Activated naive CD4-positive, alpha-beta T cell treated with anti-CD3 and anti-CD28 coated beads, Interleukin-2, amount 10 ng/mL, durations not matched to agents 7 days and 5 days (primary cell): ENCODE measurements around the gene IGF1R.

Experiments
- CTCF ChIA-PET: fragments of 350-600 bp; sonication (Branson Sonifier 250); formaldehyde crosslinking; loops from one replicate; lab custom pipeline; 2021; ENCODE audit warnings: antibody characterized with exemption; lab: Charles Lee
- DNase-seq: peaks from one replicate; pipeline ENCODE4 v3.0.0-alpha.2; 2020
- H3K27ac Mint-ChIP-seq: one replicate; pipeline ENCODE4 v1.8.0; 2021; ENCODE audit warnings: mild to moderate bottlenecking, moderate library complexity, mixed read lengths
- H3K27me3 Mint-ChIP-seq: one replicate; pipeline ENCODE4 v1.8.0; 2021; ENCODE audit warnings: mild to moderate bottlenecking, mixed read lengths
- H3K36me3 Mint-ChIP-seq: one replicate; pipeline ENCODE4 v1.8.0; 2021; ENCODE audit warnings: mixed read lengths
- H3K4me1 Mint-ChIP-seq: one replicate; pipeline ENCODE4 v1.8.0; 2021; ENCODE audit warnings: mixed read lengths
- H3K4me3 Mint-ChIP-seq: one replicate; pipeline ENCODE4 v1.8.0; 2021; ENCODE audit warnings: mild to moderate bottlenecking, moderate library complexity, mixed read lengths
- H3K9me3 Mint-ChIP-seq: one replicate; pipeline ENCODE4 v1.8.0; 2021; ENCODE audit warnings: mixed read lengths

IGF1R gene

DNA sequence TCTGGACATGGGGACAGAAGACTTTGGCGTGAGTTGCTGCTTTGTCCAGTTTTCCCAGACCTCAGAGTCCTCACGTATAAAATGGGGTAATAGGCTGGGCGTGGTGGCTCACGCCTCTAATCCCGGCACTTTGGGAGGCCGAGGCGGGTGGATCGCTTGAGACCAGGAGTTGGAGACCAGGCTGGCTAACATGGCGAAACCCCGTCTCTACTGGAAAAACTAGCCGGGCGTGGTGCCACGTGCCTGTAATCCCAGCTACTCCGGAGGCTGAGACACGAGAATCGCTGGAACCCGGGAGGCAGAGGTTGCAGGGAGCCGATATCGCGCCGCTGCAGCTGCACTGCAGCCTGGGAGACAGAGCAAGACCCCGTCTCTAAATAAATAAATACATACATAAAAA is 22.7 kb upstream of the IGF1R start:
- CTCF ChIA-PET = no interaction called here
- H3K27me3 Mint-ChIP-seq = peaks cover 24% of the 10 kb centered on the region
- H3K4me1 Mint-ChIP-seq = no peaks in the 10 kb centered on the region

DNA sequence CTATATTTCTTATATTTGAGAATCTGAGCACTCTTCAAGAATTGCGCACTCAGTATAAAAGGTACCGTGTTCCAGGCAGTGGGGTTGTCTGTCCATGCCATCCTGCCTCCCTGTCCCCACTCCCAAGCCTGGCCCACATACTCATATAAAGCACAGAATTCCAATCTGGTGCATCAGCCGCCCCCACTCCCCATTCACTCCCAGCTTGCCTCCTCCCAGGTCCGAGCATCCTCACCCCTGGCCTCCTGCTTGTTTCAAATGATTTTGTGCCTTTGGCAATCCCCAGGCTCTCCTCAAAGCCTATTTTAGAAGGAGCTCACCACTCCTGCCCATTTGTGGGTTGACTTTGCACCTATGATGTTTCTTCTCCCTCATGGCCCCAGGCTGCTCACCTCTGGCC is 22.2 kb upstream of the IGF1R start:
- Mint-ChIP-seq H3K27ac (no peak overlapping the region), H3K4me3 (no peak overlapping the region), H3K27me3 (peaks cover 24% of the 10 kb centered on the region), H3K36me3 (no peaks in the 10 kb centered on the region), H3K9me3 (no peaks in the 10 kb centered on the region), H3K4me1 (no peaks in the 10 kb centered on the region)
- no peak for DNase-seq
- CTCF ChIA-PET = no interaction called here

More for the DNA sequence above, 22.7 kb upstream of the IGF1R start:
- DNase-seq = no peak
- Mint-ChIP-seq H3K4me3 (no peak overlapping the region), H3K36me3 (no peaks in the 10 kb centered on the region), H3K9me3 (no peaks in the 10 kb centered on the region), H3K27ac (no peak overlapping the region)

DNA sequence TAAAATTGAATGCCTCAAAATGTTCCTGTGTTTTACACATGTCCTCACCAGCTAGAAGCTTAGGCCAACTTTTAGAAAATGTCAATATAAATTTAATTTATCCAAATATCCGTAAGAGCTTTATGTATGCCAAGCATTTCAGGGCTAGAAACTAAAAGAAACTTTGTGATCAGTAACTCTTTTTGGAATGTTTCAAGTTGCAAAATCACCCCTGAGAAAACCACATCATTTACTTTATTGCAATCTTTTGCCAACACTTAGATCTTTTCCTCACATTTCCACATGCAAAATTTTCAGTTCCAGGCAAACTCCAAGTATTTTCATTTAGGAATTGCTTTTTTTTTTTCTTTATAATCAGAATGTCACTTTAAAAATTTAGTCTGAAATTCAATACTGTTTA is 20.1 kb upstream of the IGF1R start:
- no peaks in the 10 kb centered on the region for H3K9me3 Mint-ChIP-seq
- no peaks in the 10 kb centered on the region for H3K4me1 Mint-ChIP-seq
- CTCF ChIA-PET = interaction anchor here (1.1 to 1.6 kb wide), 3 partner anchors 19 to 109 kb away, joined by 3 to 5 read pairs (median 3); no protein-coding TSS in a partner anchor
- H3K27ac Mint-ChIP-seq = no peak overlapping the region
- H3K36me3 Mint-ChIP-seq = no peaks in the 10 kb centered on the region
- no peak for DNase-seq
- H3K27me3 Mint-ChIP-seq = peaks cover 32% of the 10 kb centered on the region
- no peak overlapping the region for H3K4me3 Mint-ChIP-seq

DNA sequence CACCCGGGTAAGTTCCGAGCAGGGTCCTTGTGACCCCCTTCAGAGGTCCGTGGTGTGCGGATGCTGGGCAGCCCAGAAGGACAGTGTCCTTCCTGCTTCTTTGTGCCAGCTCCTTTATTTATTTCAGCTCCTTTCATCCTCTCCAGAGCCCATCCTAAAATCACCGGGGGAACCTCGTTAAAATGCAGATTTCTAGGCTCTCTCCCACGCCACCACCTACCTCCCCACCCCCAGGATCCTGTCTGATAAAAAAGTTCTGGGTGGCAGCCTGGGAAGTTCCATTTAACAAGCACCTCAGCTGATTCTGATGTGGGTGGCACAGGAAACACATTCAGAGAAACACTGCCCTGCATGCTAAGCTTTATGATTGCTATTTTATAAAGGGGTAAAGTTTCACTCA is 12.5 kb upstream of the IGF1R start:
- peaks cover 11% of the 10 kb centered on the region for H3K4me1 Mint-ChIP-seq
- no peaks in the 10 kb centered on the region for H3K36me3 Mint-ChIP-seq
- peaks cover 32% of the 10 kb centered on the region for H3K27me3 Mint-ChIP-seq
- H3K27ac Mint-ChIP-seq = no peak overlapping the region
- peak; percentile 22 for DNase-seq
- no peaks in the 10 kb centered on the region for H3K9me3 Mint-ChIP-seq
- CTCF ChIA-PET = interaction anchor here (0.6 to 2.1 kb wide), 3 partner anchors 11 to 134 kb away, joined by 3 to 5 read pairs (median 4); no protein-coding TSS in a partner anchor
- no peak overlapping the region for H3K4me3 Mint-ChIP-seq

DNA sequence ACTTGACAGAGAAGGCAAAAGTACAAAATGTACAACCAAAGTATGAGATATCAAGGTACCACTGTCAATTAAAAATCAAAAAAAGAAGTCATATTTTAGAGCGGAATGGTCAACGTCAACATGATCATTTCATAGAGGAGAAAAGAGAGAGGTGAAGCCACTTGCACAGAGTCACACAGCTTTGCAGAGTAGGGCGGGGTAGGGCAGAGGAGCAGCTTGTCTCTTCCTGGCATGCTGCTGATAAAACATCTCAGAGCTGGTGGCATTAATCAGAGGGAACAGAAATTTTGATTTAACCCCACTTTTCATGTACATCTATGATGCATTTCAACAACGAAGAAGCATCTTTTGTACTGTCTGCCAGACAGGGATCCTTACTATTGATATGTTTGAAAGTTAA is 5.2 kb upstream of the IGF1R start:
- no peak overlapping the region for H3K4me3 Mint-ChIP-seq
- H3K27ac Mint-ChIP-seq = no peak overlapping the region
- CTCF ChIA-PET = interaction anchor here (0.9 to 6.8 kb wide), 2 partner anchors 123 to 432 kb away, joined by 3 to 64 read pairs; no protein-coding TSS in a partner anchor
- H3K27me3 Mint-ChIP-seq = peaks cover 13% of the 10 kb centered on the region
- H3K36me3 Mint-ChIP-seq = no peaks in the 10 kb centered on the region
- DNase-seq = no peak
- no peaks in the 10 kb centered on the region for H3K9me3 Mint-ChIP-seq
- H3K4me1 Mint-ChIP-seq = peaks cover 5% of the 10 kb centered on the region

DNA sequence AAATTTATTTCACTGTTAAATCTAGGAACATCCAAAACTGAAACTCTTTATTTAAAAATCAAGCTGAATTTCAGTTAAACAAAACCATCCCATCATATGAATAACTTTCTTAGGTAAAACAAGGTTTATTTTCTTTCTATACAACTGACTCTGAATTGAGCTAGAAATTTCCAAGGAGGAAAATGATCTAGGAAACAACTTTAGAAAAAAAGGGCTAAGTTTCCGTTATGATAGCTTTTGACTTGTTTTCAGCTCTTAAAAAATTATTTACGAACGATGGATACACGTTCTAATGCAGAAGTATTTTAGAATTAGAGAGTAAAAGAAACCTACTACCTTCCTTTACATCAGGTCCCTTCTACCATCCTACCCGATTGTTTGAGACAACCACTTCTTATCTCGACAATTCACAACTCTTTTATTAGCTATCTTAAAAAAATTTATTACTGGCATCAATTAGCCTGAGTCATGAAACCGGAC is 1.8 kb upstream of the IGF1R start:
- Mint-ChIP-seq H3K27ac (peak overlapping the region; percentile 82), H3K4me1 (peaks cover 19% of the 10 kb centered on the region), H3K4me3 (peak overlapping the region; percentile 76), H3K27me3 (peaks cover 29% of the 10 kb centered on the region), H3K36me3 (no peaks in the 10 kb centered on the region), H3K9me3 (no peaks in the 10 kb centered on the region)
- CTCF ChIA-PET = interaction anchor here (0.5 to 6.8 kb wide), 15 partner anchors 9 to 454 kb away, joined by 3 to 64 read pairs (median 3); no protein-coding TSS in a partner anchor
- no peak for DNase-seq

DNA sequence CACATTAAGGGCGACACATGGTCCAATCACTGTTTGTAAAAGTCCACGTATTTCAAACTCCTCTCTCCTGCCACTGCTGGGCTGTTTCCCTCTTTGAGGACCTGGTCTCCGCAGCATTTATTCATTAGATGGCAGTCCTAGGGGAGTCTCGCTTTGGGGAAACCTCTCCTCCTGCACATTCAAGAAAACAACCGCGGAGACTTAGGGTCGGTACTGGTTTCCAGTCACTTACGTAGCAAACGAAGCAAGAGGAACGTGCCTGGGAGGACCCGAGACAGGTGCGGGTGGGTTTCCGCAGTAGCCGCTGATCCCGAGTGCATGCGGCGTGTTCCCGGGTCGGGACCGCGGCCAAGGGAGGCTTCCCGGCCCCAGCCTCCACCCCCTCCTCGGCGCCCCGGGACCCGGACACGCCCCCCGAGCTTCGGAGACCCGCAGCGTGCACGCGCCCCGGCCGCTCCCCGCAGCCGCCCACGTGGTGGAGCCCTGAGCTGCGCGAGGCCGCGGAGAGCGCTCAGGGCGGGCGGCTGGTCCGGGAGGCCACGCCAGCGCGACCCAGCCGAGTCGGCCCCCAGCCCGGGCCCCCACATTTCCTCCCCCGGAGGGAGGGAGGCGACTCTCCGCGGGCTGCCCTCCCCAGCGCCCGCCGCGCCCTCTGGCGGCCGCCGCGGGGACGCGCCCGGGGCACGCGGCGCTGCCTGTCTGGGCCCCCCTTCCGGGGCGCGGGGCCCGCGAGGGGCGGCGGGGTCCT is 1.1 kb upstream of the IGF1R start:
- Mint-ChIP-seq H3K4me3 (peak overlapping the region; percentile 76), H3K27me3 (peaks cover 35% of the 10 kb centered on the region), H3K4me1 (peaks cover 25% of the 10 kb centered on the region), H3K9me3 (no peaks in the 10 kb centered on the region), H3K27ac (peak overlapping the region; percentile 82), H3K36me3 (no peaks in the 10 kb centered on the region)
- peak; percentile 78 for DNase-seq
- CTCF ChIA-PET = interaction anchor here (0.5 to 6.8 kb wide), 12 partner anchors 9 to 454 kb away, joined by 3 to 64 read pairs (median 4); no protein-coding TSS in a partner anchor

DNA sequence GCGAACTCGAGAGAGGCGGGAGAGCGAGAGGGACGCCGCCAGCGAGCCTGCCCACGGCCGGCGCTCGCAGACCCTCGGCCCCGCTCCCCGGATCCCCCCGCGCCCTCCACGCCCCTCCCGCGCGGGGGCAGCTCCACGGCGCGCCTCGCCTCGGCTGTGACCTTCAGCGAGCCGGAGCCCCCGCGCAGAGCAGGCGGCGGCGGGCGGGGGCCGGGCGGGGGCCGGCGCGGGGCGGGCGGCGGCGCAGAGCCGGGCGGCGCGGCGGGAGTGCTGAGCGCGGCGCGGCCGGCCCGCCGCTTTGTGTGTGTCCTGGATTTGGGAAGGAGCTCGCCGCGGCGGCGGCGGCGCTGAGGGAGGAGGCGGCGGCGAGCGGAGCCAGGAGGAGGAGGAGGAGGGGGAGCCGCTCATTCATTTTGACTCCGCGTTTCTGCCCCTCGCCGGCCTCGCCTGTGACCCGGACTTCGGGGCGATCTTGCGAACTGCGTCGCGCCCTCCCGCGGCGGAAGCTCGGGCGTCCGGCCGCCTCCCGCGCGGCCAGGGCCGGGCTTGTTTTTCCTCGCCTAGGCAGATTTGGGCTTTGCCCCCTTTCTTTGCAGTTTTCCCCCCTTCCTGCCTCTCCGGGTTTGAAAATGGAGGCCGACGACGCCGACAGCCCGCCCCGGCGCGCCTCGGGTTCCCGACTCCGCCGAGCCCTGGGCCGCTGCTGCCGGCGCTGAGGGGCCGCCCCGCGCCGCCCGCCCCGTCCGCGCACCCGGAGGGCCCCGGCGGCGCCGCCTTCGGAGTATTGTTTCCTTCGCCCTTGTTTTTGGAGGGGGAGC is 524 bp downstream of the IGF1R start:
- peaks cover 32% of the 10 kb centered on the region for H3K27me3 Mint-ChIP-seq
- CTCF ChIA-PET = interaction anchor here (1.2 kb wide), 1 partner anchor 129 kb away, joined by 3 read pairs; no protein-coding TSS in a partner anchor

DNA sequence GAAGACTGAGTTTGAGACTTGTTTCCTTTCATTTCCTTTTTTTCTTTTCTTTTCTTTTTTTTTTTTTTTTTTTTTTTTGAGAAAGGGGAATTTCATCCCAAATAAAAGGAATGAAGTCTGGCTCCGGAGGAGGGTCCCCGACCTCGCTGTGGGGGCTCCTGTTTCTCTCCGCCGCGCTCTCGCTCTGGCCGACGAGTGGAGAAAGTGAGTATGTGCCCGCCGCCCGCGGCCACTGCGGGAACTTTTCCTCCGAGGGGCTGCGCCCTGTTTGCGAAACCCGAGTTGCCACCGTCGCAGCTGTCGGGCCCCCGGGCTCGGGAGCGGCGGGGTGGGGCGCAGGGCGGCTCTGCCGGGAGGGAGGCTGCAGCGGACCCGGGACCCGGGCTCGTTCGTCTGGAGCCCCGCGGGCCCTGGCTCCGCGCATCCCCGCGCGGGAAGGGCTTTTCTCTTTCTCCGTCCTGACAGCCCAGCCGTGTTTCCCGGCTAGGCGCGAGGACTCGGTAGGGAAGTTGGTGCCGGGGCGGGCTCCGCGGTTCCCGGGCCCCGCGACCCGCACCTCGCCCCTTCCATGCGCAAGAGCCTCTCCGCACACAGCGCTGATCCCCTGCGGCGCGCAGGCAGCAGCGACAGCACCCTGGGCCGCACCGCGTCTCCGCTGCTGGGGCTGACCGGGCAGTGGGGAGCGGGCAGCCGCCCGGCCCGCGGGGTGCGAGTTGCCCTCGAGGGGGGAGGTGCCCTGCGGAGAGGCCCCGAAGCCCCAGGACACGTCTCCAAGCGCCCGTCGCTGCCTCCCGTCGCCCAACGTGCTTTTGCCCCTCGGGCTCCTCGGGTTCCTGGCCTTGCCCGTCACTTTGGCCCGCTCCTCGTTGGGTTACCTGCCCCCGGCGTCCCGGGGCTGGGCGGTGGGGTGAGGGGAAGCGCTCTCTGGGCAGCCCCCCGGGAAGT is 1.4 kb downstream of the IGF1R start:
- DNase-seq = peak; percentile 64
- CTCF ChIA-PET = interaction anchor here (1.2 kb wide), 1 partner anchor 130 kb away, joined by 3 read pairs; no protein-coding TSS in a partner anchor
- Mint-ChIP-seq H3K4me1 (peaks cover 47% of the 10 kb centered on the region), H3K27ac (peak overlapping the region; percentile 83), H3K36me3 (no peaks in the 10 kb centered on the region), H3K9me3 (no peaks in the 10 kb centered on the region), H3K4me3 (peak overlapping the region; percentile 85), H3K27me3 (peaks cover 31% of the 10 kb centered on the region)

More for the DNA sequence above, 524 bp downstream of the IGF1R start:
- Mint-ChIP-seq H3K36me3 (no peaks in the 10 kb centered on the region), H3K9me3 (no peaks in the 10 kb centered on the region), H3K27ac (peak overlapping the region; percentile 94), H3K4me3 (peak overlapping the region; percentile 85), H3K4me1 (peaks cover 41% of the 10 kb centered on the region)
- DNase-seq = peak; percentile 57

DNA sequence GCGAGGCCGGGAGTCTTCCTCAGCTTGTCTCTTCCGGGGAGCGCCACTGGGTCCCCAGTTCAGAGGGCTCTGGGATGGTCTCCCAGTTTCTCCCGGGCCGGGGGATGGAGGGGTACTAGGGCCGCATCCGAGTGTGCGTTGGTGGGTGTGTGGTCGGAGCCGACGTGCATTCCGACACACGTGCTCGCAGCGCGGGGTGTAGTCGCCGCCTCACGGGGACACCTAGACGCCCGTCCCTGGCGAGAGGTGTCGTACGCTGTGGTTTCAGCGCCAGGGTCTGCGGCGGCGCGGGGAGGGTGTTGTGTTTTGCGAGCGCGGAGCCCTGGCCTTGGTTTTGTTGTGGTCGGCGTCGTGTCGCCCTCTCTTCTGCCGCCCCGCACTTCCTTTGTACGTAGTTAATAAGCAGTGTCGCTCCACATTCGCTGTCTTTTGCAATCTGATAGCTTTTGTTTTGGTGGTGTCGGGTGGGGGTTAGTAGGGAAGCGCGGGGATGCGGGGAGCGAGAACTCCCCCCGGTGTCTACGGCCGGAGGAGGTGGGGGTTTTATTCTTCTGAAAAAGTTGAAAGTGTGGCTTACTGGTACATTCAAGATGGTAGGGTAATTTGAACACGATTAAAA is 2.2 kb downstream of the IGF1R start:
- Mint-ChIP-seq H3K4me3 (peak overlapping the region; percentile 78), H3K27me3 (peaks cover 31% of the 10 kb centered on the region), H3K36me3 (no peaks in the 10 kb centered on the region), H3K9me3 (no peaks in the 10 kb centered on the region), H3K27ac (peak overlapping the region; percentile 83), H3K4me1 (peaks cover 51% of the 10 kb centered on the region)
- peak; percentile 68 for DNase-seq
- CTCF ChIA-PET = no interaction called here

DNA sequence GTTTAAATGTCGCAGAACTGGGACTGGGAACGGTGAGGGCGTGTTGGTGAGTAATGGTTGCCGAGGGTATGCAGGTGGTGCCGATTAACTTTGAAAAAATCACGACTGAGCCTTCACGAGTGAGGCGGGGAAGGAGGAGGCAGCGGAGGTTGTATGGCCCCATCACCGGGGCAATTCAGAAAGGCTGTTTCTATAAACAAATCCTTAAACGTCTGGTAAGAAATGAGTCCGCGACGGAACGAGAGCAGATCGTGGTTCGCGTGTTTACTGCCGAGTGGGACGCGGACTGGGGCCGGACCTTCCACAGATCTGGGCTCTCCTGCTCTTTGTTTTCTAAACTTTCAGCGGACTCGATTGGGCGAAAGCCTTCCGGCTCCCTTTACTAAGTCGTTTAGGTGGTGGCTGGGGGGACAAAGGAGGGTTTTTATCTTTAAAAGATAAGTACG is 2.7 kb downstream of the IGF1R start:
- CTCF ChIA-PET = interaction anchor here (0.6 to 2.7 kb wide), 3 partner anchors 132 to 723 kb away, joined by 3 to 10 read pairs (median 4); no protein-coding TSS in a partner anchor
- H3K36me3 Mint-ChIP-seq = no peaks in the 10 kb centered on the region
- DNase-seq = peak; percentile 43
- peaks cover 31% of the 10 kb centered on the region for H3K27me3 Mint-ChIP-seq
- peak overlapping the region; percentile 83 for H3K27ac Mint-ChIP-seq
- H3K9me3 Mint-ChIP-seq = no peaks in the 10 kb centered on the region
- H3K4me3 Mint-ChIP-seq = peak overlapping the region; percentile 78
- peaks cover 51% of the 10 kb centered on the region for H3K4me1 Mint-ChIP-seq

DNA sequence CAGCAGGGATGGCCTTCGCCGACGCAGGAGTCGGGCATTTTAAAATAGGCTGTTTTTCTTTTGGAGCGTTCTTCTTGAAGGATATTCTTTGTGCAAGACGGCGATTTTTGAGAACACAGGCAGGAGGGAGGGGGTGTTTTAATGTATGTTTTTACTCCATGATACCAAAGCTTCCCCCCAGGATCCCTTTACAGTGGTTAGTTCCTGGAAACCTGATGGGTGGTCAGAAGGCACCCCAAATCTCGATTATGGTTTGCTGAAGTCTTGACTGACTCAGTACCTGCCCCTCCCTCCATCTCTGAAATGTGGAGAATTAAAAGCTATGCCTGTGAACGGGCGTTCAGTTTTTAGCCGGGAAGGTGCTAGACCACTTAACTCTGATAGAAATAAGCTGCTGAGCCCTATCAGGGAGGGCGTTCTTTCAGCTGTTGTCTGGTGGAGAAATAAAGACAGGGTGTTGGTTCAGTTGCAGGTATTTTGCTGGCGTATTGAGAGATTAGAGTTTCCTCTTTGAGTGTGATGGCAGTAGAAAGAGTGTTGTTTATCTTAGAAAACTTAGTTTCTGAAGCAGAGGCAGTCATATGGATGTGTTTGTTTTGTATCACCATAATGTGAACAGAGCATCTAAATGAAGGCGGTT is 3.4 kb downstream of the IGF1R start:
- H3K36me3 Mint-ChIP-seq = no peaks in the 10 kb centered on the region
- H3K27ac Mint-ChIP-seq = peak overlapping the region; percentile 83
- peak overlapping the region; percentile 78 for H3K4me3 Mint-ChIP-seq
- H3K4me1 Mint-ChIP-seq = peaks cover 49% of the 10 kb centered on the region
- CTCF ChIA-PET = interaction anchor here (0.6 to 2.7 kb wide), 4 partner anchors 132 to 723 kb away, joined by 3 to 10 read pairs (median 4); no protein-coding TSS in a partner anchor
- DNase-seq = no peak
- peaks cover 31% of the 10 kb centered on the region for H3K27me3 Mint-ChIP-seq
- no peaks in the 10 kb centered on the region for H3K9me3 Mint-ChIP-seq
